HepG2 (cell line): ENCODE measurements around the gene EPDR1. TPM values are rescaled to one million over a fixed set of nuclear protein-coding genes. Genes with fewer than 3 reads are reported as not detected.

Source experiments
- DMTF1 ChIP-seq: sonication (generic); formaldehyde crosslinking; IDR thresholded peaks from 2 replicates; pipeline ENCODE4 v1.4.0; 2020; ENCODE audit warnings: mild to moderate bottlenecking, missing genetic modification reagents
- GZF1 ChIP-seq: sonication (generic); formaldehyde crosslinking; IDR thresholded peaks from 2 replicates; pipeline ENCODE4 v1.5.1; 2020; ENCODE audit warnings: mild to moderate bottlenecking, missing genetic modification reagents
- HIVEP1 ChIP-seq: sonication (generic); formaldehyde crosslinking; IDR thresholded peaks from 2 replicates; pipeline ENCODE4 v1.4.0; 2020; ENCODE audit warnings: mild to moderate bottlenecking, missing genetic modification reagents
- HNRNPLL ChIP-seq: fragments of 200-400 bp; formaldehyde crosslinking; IDR thresholded peaks from 2 replicates; pipeline ENCODE4 v1.6.1; 2017; ENCODE audit warnings: mild to moderate bottlenecking, low read depth, low read length; ENCODE audit not compliant: poor library complexity, severe bottlenecking
- JUN ChIP-seq: sonication (generic); formaldehyde crosslinking; IDR thresholded peaks from 2 replicates; pipeline ENCODE4 v1.4.0; 2020; ENCODE audit warnings: mild to moderate bottlenecking, missing genetic modification reagents
- NAIF1 ChIP-seq: sonication (generic); formaldehyde crosslinking; IDR thresholded peaks from 2 replicates; pipeline ENCODE4 v1.5.0; 2020; ENCODE audit warnings: mild to moderate bottlenecking, missing genetic modification reagents, borderline replicate concordance
- NFAT5 ChIP-seq: sonication (generic); formaldehyde crosslinking; IDR thresholded peaks from 2 replicates; pipeline ENCODE4 v1.4.0; 2020; ENCODE audit warnings: missing genetic modification reagents
- NRL ChIP-seq: sonication (generic); formaldehyde crosslinking; IDR thresholded peaks from 2 replicates; pipeline ENCODE4 v1.5.0; 2020; ENCODE audit warnings: missing genetic modification reagents, mild to moderate bottlenecking, moderate library complexity, borderline replicate concordance
- PHF5A ChIP-seq: IDR thresholded peaks from one replicate; pipeline ENCODE4 v1.6.1; 2018; ENCODE audit warnings: low read depth, missing genetic modification reagents; ENCODE audit not compliant: unreplicated experiment
- SATB2 ChIP-seq: sonication (generic); formaldehyde crosslinking; IDR thresholded peaks from 2 replicates; pipeline ENCODE4 v1.5.0; 2020; ENCODE audit warnings: missing genetic modification reagents
- SRSF4 ChIP-seq: fragments of 200-400 bp; formaldehyde crosslinking; IDR thresholded peaks from one replicate; pipeline ENCODE4 v1.6.1; 2018; ENCODE audit warnings: mild to moderate bottlenecking, low read depth, low read length, moderate library complexity; ENCODE audit not compliant: poor library complexity, severe bottlenecking
- TRIM24 ChIP-seq: sonication (generic); formaldehyde crosslinking; IDR thresholded peaks from 2 replicates; pipeline ENCODE4 v1.8.0; 2022; ENCODE audit warnings: mild to moderate bottlenecking, missing genetic modification reagents
- ZFP62 ChIP-seq: sonication (generic); formaldehyde crosslinking; IDR thresholded peaks from 2 replicates; pipeline ENCODE4 v1.4.0; 2020; ENCODE audit warnings: missing genetic modification reagents
- ZNF20 ChIP-seq: sonication (generic); formaldehyde crosslinking; IDR thresholded peaks from 2 replicates; pipeline ENCODE4 v1.4.0; 2020; ENCODE audit warnings: mild to moderate bottlenecking, moderate library complexity, missing genetic modification reagents
- ZNF275 ChIP-seq: sonication (generic); formaldehyde crosslinking; IDR thresholded peaks from 2 replicates; pipeline ENCODE4 v1.8.0; 2022; ENCODE audit warnings: missing genetic modification reagents, mild to moderate bottlenecking, inconsistent platforms, borderline replicate concordance
- ZNF33B ChIP-seq: sonication (generic); formaldehyde crosslinking; IDR thresholded peaks from 2 replicates; pipeline ENCODE4 v1.5.1; 2020; ENCODE audit warnings: mild to moderate bottlenecking, missing genetic modification reagents
- ZNF354B ChIP-seq: sonication (generic); formaldehyde crosslinking; IDR thresholded peaks from 2 replicates; pipeline ENCODE4 v1.8.0; 2022; ENCODE audit warnings: mild to moderate bottlenecking, missing genetic modification reagents
- ZNF510 ChIP-seq: sonication (generic); formaldehyde crosslinking; IDR thresholded peaks from 2 replicates; pipeline ENCODE4 v1.4.0; 2020; ENCODE audit warnings: low read depth, mild to moderate bottlenecking, missing genetic modification reagents
- polyA plus RNA-seq, 8 experiments: library from polyadenylated mRNA; depleted of rRNA in 3 of 8; stranded (reverse) in 7 of 8; unstranded in 1 of 8; fragments of >200 nt; fragmentation: Illumina TruSeq in 4 of 8; extraction: Trizol in 4 of 8; gene quantifications; 2 replicates each; pipeline versions ENCODE4 v1.2.1 to v1.2.3, GENCODE V29; 2011 to 2016; ENCODE audit warnings: low read depth in 4 of 8, missing spikeins in 1 of 8, mixed read lengths in 1 of 8; ENCODE audit not compliant: insufficient read depth in 1 of 8
- total RNA-seq, 5 experiments: library from RNA; depleted of rRNA; stranded (reverse); fragments of >200 nt; fragmentation: Illumina TruSeq; extraction: Trizol; gene quantifications; 2 replicates each; pipeline ENCODE4 v1.2.3, GENCODE V29; 2016; ENCODE audit warnings: low read depth in 1 of 5
- TF ChIP-seq, protein P1 (sequence below): fragments of 450-650 bp; IDR thresholded peaks from 2 replicates; pipeline ENCODE4 v1.6.1; 2016

The EPDR1 gene
- total and polyA plus RNA-seq, 2 of the 13 experiments (the other 11 are each of a cell fraction or from before 2014, with no cell fraction given) = 38.3 to 50.2 TPM

GRCh38 chr7:37942934-37943610 lies 22.6 kb downstream of the EPDR1 start (continued):
- TF ChIP-seq NFAT5 (no peak), ZNF275 (CRISPR knock-in tag) (peak; percentile 48; the same call in 1 of the 2 replicates), SRSF4 (no peak), PHF5A (CRISPR knock-in tag) (peak; percentile 97), NRL (CRISPR knock-in tag) (peak; percentile 57; the same call in 1 of the 2 replicates), ZNF354B (0 out of 2 replicates have a peak, but pooled peaks have one; percentile 23), HNRNPLL (peak; percentile 44), JUN (peak; percentile 95), GZF1 (CRISPR knock-in tag) (no peak), ZFP62 (no peak), NAIF1 (CRISPR knock-in tag) (no peak), ZNF33B (CRISPR knock-in tag) (peak; percentile 61; the same call in 1 of the 2 replicates), DMTF1 (CRISPR knock-in tag) (no peak), ZNF510 (CRISPR knock-in tag) (0 out of 2 replicates have a peak, but pooled peaks have one; percentile 43), SATB2 (CRISPR knock-in tag) (no peak), ZNF20 (CRISPR knock-in tag) (no peak), TRIM24 (peak; percentile 77), HIVEP1 (CRISPR knock-in tag) (peak; percentile 94; the same call in 1 of the 2 replicates)
- TF ChIP-seq, protein P1, sequence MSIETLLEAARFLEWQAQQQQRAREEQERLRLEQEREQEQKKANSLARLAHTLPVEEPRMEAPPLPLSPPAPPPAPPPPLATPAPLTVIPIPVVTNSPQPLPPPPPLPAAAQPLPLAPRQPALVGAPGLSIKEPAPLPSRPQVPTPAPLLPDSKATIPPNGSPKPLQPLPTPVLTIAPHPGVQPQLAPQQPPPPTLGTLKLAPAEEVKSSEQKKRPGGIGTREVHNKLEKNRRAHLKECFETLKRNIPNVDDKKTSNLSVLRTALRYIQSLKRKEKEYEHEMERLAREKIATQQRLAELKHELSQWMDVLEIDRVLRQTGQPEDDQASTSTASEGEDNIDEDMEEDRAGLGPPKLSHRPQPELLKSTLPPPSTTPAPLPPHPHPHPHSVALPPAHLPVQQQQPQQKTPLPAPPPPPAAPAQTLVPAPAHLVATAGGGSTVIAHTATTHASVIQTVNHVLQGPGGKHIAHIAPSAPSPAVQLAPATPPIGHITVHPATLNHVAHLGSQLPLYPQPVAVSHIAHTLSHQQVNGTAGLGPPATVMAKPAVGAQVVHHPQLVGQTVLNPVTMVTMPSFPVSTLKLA = no peak
